SK-N-SH treated with all-trans-retinoic acid at 6 μM for 48 hours (cell line): ENCODE data around the gene NCSTN.

Source experiments
- ARNTL ChIP-seq: fragments of 450-650 bp; formaldehyde crosslinking; IDR thresholded peaks from 2 replicates; pipeline ENCODE4 v1.5.0; 2020; ENCODE audit warnings: low read depth, mild to moderate bottlenecking, moderate library complexity, borderline replicate concordance
- GLIS3 ChIP-seq: fragments of 250-450 bp; sonication (Bioruptor Pico); IDR thresholded peaks from 2 replicates; pipeline ENCODE4 v1.5.0; 2020; ENCODE audit warnings: mild to moderate bottlenecking, moderate library complexity
- ZNF70 ChIP-seq: fragments of 450-650 bp; formaldehyde crosslinking; IDR thresholded peaks from 2 replicates; pipeline ENCODE4 v1.5.0; 2020; ENCODE audit warnings: mild to moderate bottlenecking, moderate library complexity

DNA sequence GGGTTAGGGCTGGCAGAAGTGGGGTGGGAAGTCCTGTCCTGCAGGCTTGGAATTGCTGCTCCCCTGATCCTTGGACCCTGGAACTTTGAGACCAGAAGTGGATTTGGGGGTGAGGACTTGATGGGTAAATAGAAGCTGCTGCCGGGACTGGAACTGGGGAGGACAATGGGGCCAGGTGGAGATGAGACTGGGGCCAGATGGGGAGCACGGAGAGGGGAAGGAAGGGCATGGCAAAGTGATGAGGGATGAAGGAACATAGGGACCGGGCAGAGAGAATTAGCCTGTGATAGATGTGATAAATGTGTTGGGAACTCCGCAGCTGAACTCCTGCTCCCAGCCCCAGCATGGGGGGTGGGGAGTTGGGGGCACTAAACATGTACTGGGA lies 24.3 kb downstream of the NCSTN start:
- TF ChIP-seq ARNTL (CRISPR knock-in tag) (no peak), ZNF70 (CRISPR knock-in tag) (no peak), GLIS3 (CRISPR knock-in tag) (no peak)
